Activated CD4-positive, alpha-beta T cell treated with anti-CD3 and anti-CD28 coated beads for 36 hours (primary cell): ENCODE results near the gene ATN1. TPM values are rescaled to one million over a fixed set of nuclear protein-coding genes. Genes with fewer than 3 reads are reported as not detected.
A peak's percentile ranks its signal among the peaks of the same experiment; 100 is the strongest.

Experiments used
- ATAC-seq: fragments of 200-7000 bp; cut with Tn5 transposase; one replicate; pipeline ENCODE4 v1.10.0; 2021; ENCODE audit warnings: mild to moderate bottlenecking, moderate library complexity
- CTCF ChIA-PET: fragments of 350-600 bp; sonication (Branson Sonifier 250); formaldehyde crosslinking; loops from one replicate; lab custom pipeline; 2021; ENCODE audit warnings: antibody characterized with exemption; lab: Charles Lee
- POLR2A ChIA-PET: fragments of 350-600 bp; sonication (Branson Sonifier 250); formaldehyde crosslinking; loops from one replicate; lab custom pipeline; 2021; ENCODE audit warnings: antibody characterized with exemption, inconsistent platforms; lab: Charles Lee
- DNase-seq: peaks from one replicate; pipeline ENCODE4 v3.0.0-alpha.2; 2020
- H3K27ac Mint-ChIP-seq: one replicate; pipeline ENCODE4 v1.8.0; 2021; ENCODE audit warnings: mixed read lengths
- H3K27me3 Mint-ChIP-seq: one replicate; pipeline ENCODE4 v1.8.0; 2021; ENCODE audit warnings: mixed read lengths
- H3K36me3 Mint-ChIP-seq: one replicate; pipeline ENCODE4 v1.8.0; 2021; ENCODE audit warnings: low read depth, mixed read lengths
- H3K4me1 Mint-ChIP-seq: one replicate; pipeline ENCODE4 v1.8.0; 2021; ENCODE audit warnings: mixed read lengths
- H3K4me3 Mint-ChIP-seq: one replicate; pipeline ENCODE4 v1.8.0; 2021; ENCODE audit warnings: mild to moderate bottlenecking, moderate library complexity, mixed read lengths
- H3K9me3 Mint-ChIP-seq: one replicate; pipeline ENCODE4 v1.8.0; 2021; ENCODE audit warnings: low read depth, mixed read lengths
- intact Hi-C, 2 experiments: fragments of 100-400 bp; cut with DNase I in 1 of 2; cut with micrococcal nuclease in 1 of 2; formaldehyde crosslinking; loops; one replicate each; pipeline versions ENCODE4 v1.14.2 to v1.15.1; 2022 to 2024; cut with DNase I, micrococcal nuclease
- microRNA-seq: library from miRNA; unstranded; fragments of <30 nt; microRNA quantifications from one replicate; pipeline ENCODE4 v1.2.0, GENCODE V29; 2021; ENCODE audit warnings: borderline replicate concordance
- total RNA-seq, 2 experiments: library from RNA; stranded (reverse); gene quantifications; one replicate each; pipeline ENCODE4 v1.2.3, GENCODE V29; 2021

Gene ATN1
- total RNA-seq, 2 experiments from 2014 or later: 32.2 to 32.4 TPM

GRCh38 chr12:6981152-6982052 is 53.6 kb downstream of the ATN1 start:
- CTCF ChIA-PET: no interaction called here
- Mint-ChIP-seq H3K27ac (no peak overlapping the region), H3K27me3 (no peaks in the 10 kb centered on the region), H3K9me3 (no peaks in the 10 kb centered on the region), H3K4me3 (no peak overlapping the region), H3K4me1 (no peaks in the 10 kb centered on the region), H3K36me3 (peaks cover 39% of the 10 kb centered on the region)
- intact Hi-C loops: no loop called here
- ATAC-seq (no peak), DNase-seq (no peak)
- POLR2A ChIA-PET: no interaction called here

- Mint-ChIP-seq H3K4me1 (no peaks in the 10 kb centered on the region), H3K36me3 (peaks cover 33% of the 10 kb centered on the region), H3K9me3 (no peaks in the 10 kb centered on the region), H3K27me3 (no peaks in the 10 kb centered on the region), H3K27ac (no peak overlapping the region), H3K4me3 (no peak overlapping the region)
- intact Hi-C loops: no loop called here
- ATAC-seq: no peak
- no peak for DNase-seq
- ChIA-PET POLR2A (interaction anchor here (0.8 kb wide), 1 partner anchor 22 kb away, joined by 3 read pairs; no protein-coding TSS in a partner anchor), CTCF (interaction anchor here (1.4 kb wide), 1 partner anchor 13 kb away, joined by 5 read pairs; no protein-coding TSS in a partner anchor)
Measured at GRCh38 chr12:6982532-6982931, 54.8 kb downstream of the ATN1 start.

- no peak overlapping the region for H3K4me3 Mint-ChIP-seq
- intact Hi-C loops: no loop called here
- DNase-seq (no peak), ATAC-seq (no peak)
- no peak overlapping the region for H3K27ac Mint-ChIP-seq
- H3K27me3 Mint-ChIP-seq: no peaks in the 10 kb centered on the region
- no peaks in the 10 kb centered on the region for H3K4me1 Mint-ChIP-seq
- CTCF ChIA-PET: interaction anchor here (0.7 kb wide), 1 partner anchor 148 kb away, joined by 3 read pairs; the partner anchor contains the start of gene GNB3
- H3K9me3 Mint-ChIP-seq: no peaks in the 10 kb centered on the region
- peaks cover 27% of the 10 kb centered on the region for H3K36me3 Mint-ChIP-seq
- POLR2A ChIA-PET: no interaction called here
Measured at GRCh38 chr12:6987956-6988553, 60.3 kb downstream of the ATN1 start.

Small RNA genes lying within 50 kb of the gene (microRNA-seq; reads per million reads assigned to microRNA genes)
- gene MIR141 (71.2 reads per million, percentile 60 among the genes with 10 or more reads in this experiment), gene MIR200C (391 reads per million, percentile 79 among the genes with 10 or more reads in this experiment)

Other genes with a start within 250 kb of the ATN1 start
- gene ZNF384, start 238.6 kb upstream of the ATN1 start, total RNA-seq: 10 to 100 TPM; 61.4 to 79.0 TPM
- under 1 TPM; 0.32 to 0.93 TPM for gene PIANP, start 227.1 kb upstream of the ATN1 start, total RNA-seq
- 10 to 100 TPM; 38.3 to 41.6 TPM for gene COPS7A, start 203.9 kb upstream of the ATN1 start, total RNA-seq
- gene MLF2, start 174.8 kb upstream of the ATN1 start, total RNA-seq: 100 to 1,000 TPM; 142 to 144 TPM
- gene PTMS, start 161.6 kb upstream of the ATN1 start, total RNA-seq: 100 to 1,000 TPM in 1 of 2 experiments, 10 to 100 TPM in 1; 62.2 to 105 TPM
- 10 to 100 TPM; 88.2 to 93.9 TPM for gene LAG3, start 155.4 kb upstream of the ATN1 start, total RNA-seq
- gene CD4, start 138.4 kb upstream of the ATN1 start, total RNA-seq: 100 to 1,000 TPM; 206 to 211 TPM
- gene GPR162, start 106.1 kb upstream of the ATN1 start, total RNA-seq: under 1 TPM; 0.11 to 0.26 TPM
- 1 to 10 TPM in 1 of 2 experiments, under 1 TPM in 1; 0.86 to 1.3 TPM for gene P3H3, start 99.6 kb upstream of the ATN1 start, total RNA-seq
- under 1 TPM; 0.66 to 0.76 TPM for gene GNB3, start 87.0 kb upstream of the ATN1 start, total RNA-seq
- 10 to 100 TPM; 87.8 to 99.7 TPM for gene CDCA3, start 76.7 kb upstream of the ATN1 start, total RNA-seq
- 100 to 1,000 TPM; 128 to 132 TPM for gene USP5, start 75.8 kb upstream of the ATN1 start, total RNA-seq
- gene TPI1, start 60.4 kb upstream of the ATN1 start, total RNA-seq: 1,000 to 10,000 TPM; 1,824 to 2,753 TPM
- 1 to 10 TPM; 1.7 to 2.2 TPM for gene SPSB2, start 54.7 kb upstream of the ATN1 start, total RNA-seq
- 1 to 10 TPM; 6.4 to 7.0 TPM for gene LRRC23, start 23.1 kb upstream of the ATN1 start, total RNA-seq
- 100 to 1,000 TPM; 301 to 317 TPM for gene ENO2, start 13.4 kb upstream of the ATN1 start, total RNA-seq
- not detected for gene RNU7-1, start 15.9 kb downstream of the ATN1 start, total RNA-seq
- gene C12orf57, start 16.1 kb downstream of the ATN1 start, total RNA-seq: 100 to 1,000 TPM; 189 to 208 TPM
- 100 to 1,000 TPM; 335 to 483 TPM for gene PTPN6, start 23.4 kb downstream of the ATN1 start, total RNA-seq
- 100 to 1,000 TPM; 398 to 502 TPM for gene PHB2, start 42.7 kb downstream of the ATN1 start, total RNA-seq
- gene EMG1, start 43.0 kb downstream of the ATN1 start, total RNA-seq: 100 to 1,000 TPM in 1 of 2 experiments, 10 to 100 TPM in 1; 85.0 to 106 TPM
- 10 to 100 TPM; 20.8 to 28.0 TPM for gene LPCAT3, start 90.5 kb downstream of the ATN1 start, total RNA-seq
- gene C1S, start 132.8 kb downstream of the ATN1 start, total RNA-seq: 1 to 10 TPM; 2.4 to 2.8 TPM
- gene C1R, start 164.5 kb downstream of the ATN1 start, total RNA-seq: 1 to 10 TPM; 1.4 to 2.2 TPM
- 10 to 100 TPM; 17.3 to 18.9 TPM for gene C1RL, start 181.3 kb downstream of the ATN1 start, total RNA-seq
- not detected for gene RBP5, start 200.9 kb downstream of the ATN1 start, total RNA-seq
- gene CLSTN3, start 202.4 kb downstream of the ATN1 start, total RNA-seq: 10 to 100 TPM; 28.2 to 37.9 TPM